ENCODE data around the gene SHFL.

SHFL gene

GRCh38 chr19:10085641-10086590, at the start of gene SHFL:
TSS of gene SHFL (plus strand) at chr19:10086317. CDS start at chr19:10086428, 111 bp downstream.
- DNase-seq = peak; percentile 56

- no peak for DNase-seq
Observed at GRCh38 chr19:10036601-10037071, 49.5 kb upstream of the SHFL start.

GRCh38 chr19:10037367-10037766, 48.8 kb upstream of the SHFL start:
- DNase-seq = no peak

GRCh38 chr19:10037809-10038208, 48.3 kb upstream of the SHFL start:
- no peak for DNase-seq

GRCh38 chr19:10043286-10043927, 42.7 kb upstream of the SHFL start:
- DNase-seq = no peak

- no peak for DNase-seq
Observed at GRCh38 chr19:10044390-10044789, 41.7 kb upstream of the SHFL start.

- DNase-seq = no peak
Observed at GRCh38 chr19:10045371-10045770, 40.7 kb upstream of the SHFL start.

- DNase-seq = no peak
Observed at GRCh38 chr19:10049626-10050025, 36.5 kb upstream of the SHFL start.

GRCh38 chr19:10052602-10053360, 33.3 kb upstream of the SHFL start:
- DNase-seq = no peak

- DNase-seq = no peak
Observed at GRCh38 chr19:10061717-10062310, 24.3 kb upstream of the SHFL start.

GRCh38 chr19:10068205-10068604, 17.9 kb upstream of the SHFL start:
- DNase-seq = no peak

GRCh38 chr19:10069046-10069445, 17.1 kb upstream of the SHFL start:
- no peak for DNase-seq

GRCh38 chr19:10070730-10071446, 15.2 kb upstream of the SHFL start:
- DNase-seq = no peak

GRCh38 chr19:10074153-10074552, 12.0 kb upstream of the SHFL start:
- DNase-seq = peak; percentile 52

- no peak for DNase-seq
Observed at GRCh38 chr19:10076535-10076934, 9.6 kb upstream of the SHFL start.

- no peak for DNase-seq
Observed at GRCh38 chr19:10078329-10078728, 7.8 kb upstream of the SHFL start.

GRCh38 chr19:10079031-10079453, 7.1 kb upstream of the SHFL start:
- DNase-seq = no peak

GRCh38 chr19:10083911-10084310, 2.2 kb upstream of the SHFL start:
- DNase-seq = no peak

GRCh38 chr19:10084803-10085202, 1.3 kb upstream of the SHFL start:
- no peak for DNase-seq

GRCh38 chr19:10086591-10087192, 575 bp downstream of the SHFL start:
- DNase-seq = no peak

- no peak for DNase-seq
Observed at GRCh38 chr19:10087296-10088061, 1.4 kb downstream of the SHFL start.
